ENCODE results near the gene SLC36A4. TPM values are rescaled to one million over a fixed set of nuclear protein-coding genes. Genes with fewer than 3 reads are reported as not detected.
"Not testable (repeated sequence)": the region's sequence is repeated elsewhere in the genome, so short reads cannot be mapped to it uniquely, and the experiment has no call there.

The SLC36A4 gene
- total RNA-seq, 2 experiments from 2014 or later = 13.9 to 16.1 TPM

DNA sequence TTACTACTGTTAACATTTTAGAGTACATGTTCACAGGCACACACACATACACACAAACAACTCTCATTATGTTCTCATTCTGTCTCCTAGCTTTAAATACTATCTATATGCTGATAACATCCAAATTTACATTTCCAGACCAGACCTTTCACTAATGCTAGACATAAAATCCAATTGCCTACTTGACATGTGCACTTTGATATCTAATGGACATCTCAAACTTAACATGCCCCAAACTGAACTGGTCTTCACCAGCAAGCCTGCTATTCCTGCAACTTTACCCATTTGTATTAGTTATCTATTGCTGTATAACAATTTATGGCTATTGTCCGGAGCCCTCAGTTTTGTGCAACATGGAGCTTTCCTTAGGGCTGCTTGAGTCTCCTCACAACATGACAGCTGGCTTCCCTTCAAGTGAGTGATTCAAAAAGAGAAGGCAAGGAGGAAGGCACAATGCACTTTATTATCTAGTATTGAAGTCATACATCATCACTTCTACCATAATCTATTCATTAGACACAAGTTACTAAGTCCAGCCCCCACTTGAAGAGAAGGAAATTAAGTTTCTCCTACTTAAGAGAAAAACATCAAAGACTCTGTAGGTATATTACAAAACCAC, 3.0 kb downstream of the SLC36A4 start:
- DNase-seq = no peak
- no peaks in the 10 kb centered on the region for H3K27me3 Mint-ChIP-seq
- intact Hi-C loops (cut with DNase I, micrococcal nuclease) = loop anchor here (5.0 kb wide), 3 partner anchors 548 to 1298 kb away; partner anchors contain the start of genes ANKRD49 (in 1 of the 2), C11orf54 (in 1 of the 2), MRE11 (in 1 of the 2) and PANX1 (in 1 of the 2)
- no peak overlapping the region for H3K27ac Mint-ChIP-seq
- H3K9me3 Mint-ChIP-seq (ENCODE audit: low read depth) = no peaks in the 10 kb centered on the region
- peaks cover 9% of the 10 kb centered on the region for H3K36me3 Mint-ChIP-seq (ENCODE audit: low read depth)
- H3K4me1 Mint-ChIP-seq = peaks cover 22% of the 10 kb centered on the region
- no peak overlapping the region for H3K4me3 Mint-ChIP-seq
- ChIA-PET POLR2A (no interaction called here), CTCF (interaction anchor here (1.0 kb wide), 1 partner anchor 18 kb away, joined by 3 read pairs; no protein-coding TSS in a partner anchor)
- ATAC-seq = no peak

- Mint-ChIP-seq H3K4me1 (peaks cover 22% of the 10 kb centered on the region), H3K27ac (no peak overlapping the region), H3K4me3 (no peak overlapping the region), H3K9me3 (ENCODE audit: low read depth) (no peaks in the 10 kb centered on the region), H3K36me3 (ENCODE audit: low read depth) (peaks cover 12% of the 10 kb centered on the region), H3K27me3 (no peaks in the 10 kb centered on the region)
- DNase-seq (no peak), ATAC-seq (no peak)
- ChIA-PET CTCF (no interaction called here), POLR2A (no interaction called here)
- intact Hi-C loops (cut with DNase I, micrococcal nuclease) = no loop called here
Observed at GRCh38 chr11:93193731-93194130, 4.1 kb downstream of the SLC36A4 start.

DNA sequence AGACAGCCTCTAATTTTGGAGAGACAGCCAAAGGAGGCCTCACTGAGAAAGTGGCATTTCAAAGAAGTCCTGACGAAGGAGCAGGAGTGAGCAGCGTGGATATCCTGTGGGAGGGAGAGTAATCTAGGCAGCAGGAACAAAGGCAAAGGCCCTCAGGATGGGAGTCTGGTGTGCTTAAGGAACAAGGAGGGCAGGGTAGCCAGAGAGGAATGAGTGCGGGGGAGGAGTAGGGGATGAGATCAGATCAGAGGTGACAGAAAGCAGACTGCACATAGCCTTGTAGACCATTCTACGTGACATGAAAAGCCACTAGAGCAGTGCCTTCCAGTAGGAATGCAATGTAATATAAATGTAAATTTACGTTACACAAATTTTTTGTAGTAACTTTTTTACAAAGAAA, 5.6 kb downstream of the SLC36A4 start:
- intact Hi-C loops (cut with DNase I, micrococcal nuclease) = no loop called here
- Mint-ChIP-seq H3K4me1 (peaks cover 20% of the 10 kb centered on the region), H3K27ac (no peak overlapping the region), H3K9me3 (ENCODE audit: low read depth) (peaks cover 9% of the 10 kb centered on the region), H3K4me3 (no peak overlapping the region), H3K27me3 (no peaks in the 10 kb centered on the region), H3K36me3 (ENCODE audit: low read depth) (peaks cover 22% of the 10 kb centered on the region)
- POLR2A ChIA-PET = no interaction called here
- ATAC-seq (no peak), DNase-seq (no peak)
- CTCF ChIA-PET = interaction anchor here (1.0 kb wide), 1 partner anchor 31 kb away, joined by 4 read pairs; no protein-coding TSS in a partner anchor

DNA sequence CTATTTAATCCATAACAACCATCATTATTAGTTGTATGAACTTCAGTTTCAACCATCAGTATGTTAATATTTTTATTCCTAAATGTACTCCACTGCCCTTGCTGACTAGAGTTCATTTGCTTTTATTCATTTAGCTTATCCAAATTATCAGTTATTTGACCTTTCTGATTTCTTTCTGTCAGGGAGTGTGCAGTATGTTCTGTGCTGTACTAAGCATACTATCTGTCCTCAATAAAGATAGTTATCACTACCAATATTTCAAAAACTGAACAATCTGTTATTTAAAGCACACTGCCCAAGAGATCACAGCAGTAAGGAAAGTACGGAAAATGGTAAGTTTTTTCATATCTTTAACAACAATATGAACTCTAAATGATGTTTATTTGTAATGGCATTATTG, 8.3 kb downstream of the SLC36A4 start:
- Mint-ChIP-seq H3K36me3 (ENCODE audit: low read depth) (peaks cover 27% of the 10 kb centered on the region), H3K4me1 (peaks cover 7% of the 10 kb centered on the region), H3K4me3 (no peak overlapping the region), H3K27me3 (no peaks in the 10 kb centered on the region), H3K9me3 (ENCODE audit: low read depth) (peaks cover 9% of the 10 kb centered on the region), H3K27ac (no peak overlapping the region)
- ChIA-PET CTCF (interaction anchor here (0.5 kb wide), 1 partner anchor 1904 kb away, joined by 3 read pairs; no protein-coding TSS in a partner anchor), POLR2A (no interaction called here)
- DNase-seq (no peak), ATAC-seq (no peak)
- intact Hi-C loops (cut with DNase I, micrococcal nuclease) = no loop called here

DNA sequence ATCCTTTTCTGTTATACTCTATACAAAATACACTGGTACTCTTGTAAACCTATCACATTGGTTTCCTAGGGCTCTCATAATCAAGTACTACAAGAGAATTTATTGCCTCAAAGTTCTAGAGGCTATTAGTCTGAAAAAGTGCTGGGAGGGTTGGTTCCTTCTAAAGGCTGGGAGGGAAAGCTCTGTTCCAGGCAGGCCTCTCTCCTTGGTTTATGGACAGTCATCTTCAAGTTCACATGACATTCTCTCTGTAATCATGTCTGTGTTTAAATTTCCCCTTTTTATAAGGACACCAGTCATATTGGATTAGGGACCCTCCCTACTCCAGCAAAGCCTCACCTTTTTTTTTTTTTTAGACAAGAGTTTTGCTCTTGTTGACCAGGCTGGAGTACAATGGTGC, 9.1 kb downstream of the SLC36A4 start:
- peaks cover 5% of the 10 kb centered on the region for H3K4me1 Mint-ChIP-seq
- ATAC-seq (no peak), DNase-seq (no peak)
- H3K4me3 Mint-ChIP-seq = no peak overlapping the region
- CTCF ChIA-PET = interaction anchor here (0.6 kb wide), 1 partner anchor 46 kb away, joined by 3 read pairs; no protein-coding TSS in a partner anchor
- no peak overlapping the region for H3K27ac Mint-ChIP-seq
- H3K27me3 Mint-ChIP-seq = no peaks in the 10 kb centered on the region
- H3K9me3 Mint-ChIP-seq (ENCODE audit: low read depth) = peaks cover 9% of the 10 kb centered on the region
- POLR2A ChIA-PET = no interaction called here
- H3K36me3 Mint-ChIP-seq (ENCODE audit: low read depth) = peaks cover 27% of the 10 kb centered on the region
- intact Hi-C loops (cut with DNase I, micrococcal nuclease) = no loop called here

DNA sequence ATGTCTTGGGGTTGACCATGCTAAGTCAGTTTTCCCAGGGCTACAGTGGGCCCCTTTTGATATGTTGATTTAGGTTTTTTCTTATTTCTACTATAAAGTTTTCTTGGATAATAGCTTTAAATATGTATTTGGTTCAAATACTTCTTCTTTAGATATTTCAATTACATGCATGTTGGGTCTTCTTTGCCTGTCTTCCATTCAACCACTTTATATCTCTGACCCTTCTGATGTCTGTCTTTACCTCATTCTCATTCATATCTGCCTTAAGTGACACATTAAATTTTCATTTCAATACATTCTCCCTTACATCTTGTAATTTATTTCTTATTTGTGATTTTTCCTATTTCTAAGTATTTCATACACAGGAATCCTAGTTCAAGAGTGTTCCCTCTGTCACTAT, 10.5 kb downstream of the SLC36A4 start:
- no peak for DNase-seq
- Mint-ChIP-seq H3K27me3 (no peaks in the 10 kb centered on the region), H3K36me3 (ENCODE audit: low read depth) (peaks cover 29% of the 10 kb centered on the region), H3K4me1 (peaks cover 4% of the 10 kb centered on the region), H3K4me3 (no peak overlapping the region), H3K9me3 (ENCODE audit: low read depth) (peaks cover 9% of the 10 kb centered on the region), H3K27ac (no peak overlapping the region)
- no peak for ATAC-seq
- intact Hi-C loops (cut with DNase I, micrococcal nuclease) = no loop called here
- POLR2A ChIA-PET = no interaction called here
- CTCF ChIA-PET = interaction anchor here (0.6 kb wide), 1 partner anchor 45 kb away, joined by 3 read pairs; no protein-coding TSS in a partner anchor

GRCh38 chr11:93177891-93178290, 19.9 kb downstream of the SLC36A4 start:
- intact Hi-C loops (cut with DNase I, micrococcal nuclease); ATAC-seq; DNase-seq; POLR2A ChIA-PET; H3K4me1 Mint-ChIP-seq; H3K4me3 Mint-ChIP-seq; H3K27ac Mint-ChIP-seq; H3K27me3 Mint-ChIP-seq; H3K9me3 Mint-ChIP-seq (ENCODE audit: low read depth): not testable (repeated sequence)
- CTCF ChIA-PET = interaction anchor here (0.9 kb wide), 1 partner anchor 236 kb away, joined by 3 read pairs; no protein-coding TSS in a partner anchor
- peaks cover 46% of the 10 kb centered on the region for H3K36me3 Mint-ChIP-seq (ENCODE audit: low read depth)

GRCh38 chr11:93169950-93170561, 27.7 kb downstream of the SLC36A4 start:
- DNase-seq (no peak), ATAC-seq (peak; percentile 36)
- no peaks in the 10 kb centered on the region for H3K9me3 Mint-ChIP-seq (ENCODE audit: low read depth)
- H3K27ac Mint-ChIP-seq = no peak overlapping the region
- no peak overlapping the region for H3K4me3 Mint-ChIP-seq
- H3K27me3 Mint-ChIP-seq = no peaks in the 10 kb centered on the region
- intact Hi-C loops (cut with DNase I, micrococcal nuclease) = loop anchor here in 1 of 2 experiments (1.0 kb wide), 1 partner anchor 228 kb away; no protein-coding TSS in a partner anchor
- POLR2A ChIA-PET = no interaction called here
- CTCF ChIA-PET = interaction anchor here (0.7 to 2.7 kb wide), 5 partner anchors 15 to 228 kb away, joined by 3 to 10 read pairs (median 4); no protein-coding TSS in a partner anchor
- peaks cover 3% of the 10 kb centered on the region for H3K4me1 Mint-ChIP-seq
- H3K36me3 Mint-ChIP-seq (ENCODE audit: low read depth) = peaks cover 2% of the 10 kb centered on the region

GRCh38 chr11:93169143-93169542, 28.6 kb downstream of the SLC36A4 start:
- ChIA-PET CTCF (interaction anchor here (0.7 to 2.7 kb wide), 2 partner anchors 202 to 227 kb away, joined by 3 to 10 read pairs; no protein-coding TSS in a partner anchor), POLR2A (no interaction called here)
- Mint-ChIP-seq H3K9me3 (ENCODE audit: low read depth) (no peaks in the 10 kb centered on the region), H3K4me3 (no peak overlapping the region), H3K27ac (no peak overlapping the region), H3K36me3 (ENCODE audit: low read depth) (peaks cover 10% of the 10 kb centered on the region), H3K4me1 (peaks cover 3% of the 10 kb centered on the region), H3K27me3 (no peaks in the 10 kb centered on the region)
- ATAC-seq (no peak), DNase-seq (no peak)
- intact Hi-C loops (cut with DNase I, micrococcal nuclease) = no loop called here

DNA sequence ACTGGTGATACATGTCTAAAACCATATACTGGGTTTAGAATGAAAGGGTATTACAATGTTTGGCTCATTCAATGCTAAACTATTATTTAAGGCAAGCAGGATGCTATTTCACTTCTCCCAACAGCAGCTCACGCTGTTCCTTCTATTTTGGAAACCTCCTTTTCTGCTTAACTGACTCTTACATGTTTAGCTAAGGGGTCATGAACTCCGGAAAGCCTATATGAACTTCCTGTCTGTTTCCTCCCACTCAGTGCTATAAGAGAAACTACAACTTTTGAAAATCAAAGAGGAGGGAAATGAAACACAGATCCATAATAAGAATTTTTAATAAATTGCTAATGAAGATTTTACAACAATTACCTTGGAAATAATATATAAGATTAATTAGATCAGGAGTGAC, 30.9 kb downstream of the SLC36A4 start:
- Mint-ChIP-seq H3K4me1 (peaks cover 3% of the 10 kb centered on the region), H3K27me3 (no peaks in the 10 kb centered on the region), H3K4me3 (no peak overlapping the region), H3K27ac (no peak overlapping the region), H3K36me3 (ENCODE audit: low read depth) (peaks cover 18% of the 10 kb centered on the region), H3K9me3 (ENCODE audit: low read depth) (no peaks in the 10 kb centered on the region)
- intact Hi-C loops (cut with DNase I, micrococcal nuclease) = no loop called here
- DNase-seq (no peak), ATAC-seq (no peak)
- ChIA-PET CTCF (no interaction called here), POLR2A (no interaction called here)

GRCh38 chr11:93166194-93166593, 31.6 kb downstream of the SLC36A4 start:
- no peaks in the 10 kb centered on the region for H3K27me3 Mint-ChIP-seq
- H3K9me3 Mint-ChIP-seq (ENCODE audit: low read depth) = no peaks in the 10 kb centered on the region
- ChIA-PET POLR2A (no interaction called here), CTCF (no interaction called here)
- H3K4me1 Mint-ChIP-seq = peaks cover 3% of the 10 kb centered on the region
- intact Hi-C loops (cut with DNase I, micrococcal nuclease) = no loop called here
- H3K27ac Mint-ChIP-seq = no peak overlapping the region
- ATAC-seq (no peak), DNase-seq (no peak)
- peaks cover 21% of the 10 kb centered on the region for H3K36me3 Mint-ChIP-seq (ENCODE audit: low read depth)
- H3K4me3 Mint-ChIP-seq = no peak overlapping the region

GRCh38 chr11:93160808-93161207, 37.0 kb downstream of the SLC36A4 start:
- no peak overlapping the region for H3K4me3 Mint-ChIP-seq
- CTCF ChIA-PET = interaction anchor here (0.9 to 1.3 kb wide), 3 partner anchors 10 to 31 kb away, joined by 4 read pairs; no protein-coding TSS in a partner anchor

More at GRCh38 chr11:93160808-93161207, 37.0 kb downstream of the SLC36A4 start:
- peaks cover 47% of the 10 kb centered on the region for H3K36me3 Mint-ChIP-seq (ENCODE audit: low read depth)
- intact Hi-C loops (cut with DNase I, micrococcal nuclease) = no loop called here
- POLR2A ChIA-PET = no interaction called here
- H3K9me3 Mint-ChIP-seq (ENCODE audit: low read depth) = peaks cover 2% of the 10 kb centered on the region
- ATAC-seq = no peak
- DNase-seq = no peak
- H3K27me3 Mint-ChIP-seq = no peaks in the 10 kb centered on the region
- H3K27ac Mint-ChIP-seq = no peak overlapping the region
- no peaks in the 10 kb centered on the region for H3K4me1 Mint-ChIP-seq

Measured in activated CD4-positive, alpha-beta T cell treated with anti-CD3 and anti-CD28 coated beads for 36 hours (primary cell).